GM18907 (cell line): Measurements from ENCODE around the gene NDUFAF5.

Experiments used
- ATAC-seq: cut with Tn5 transposase; IDR thresholded peaks from one replicate; pipeline ENCODE4 v1.9.1; 2021; ENCODE audit warnings: mild to moderate bottlenecking, moderate library complexity; ENCODE audit not compliant: unreplicated experiment

The NDUFAF5 gene

GRCh38 chr20:13865791-13866351 is 81.0 kb downstream of the NDUFAF5 start:
- no peak for ATAC-seq

DNA sequence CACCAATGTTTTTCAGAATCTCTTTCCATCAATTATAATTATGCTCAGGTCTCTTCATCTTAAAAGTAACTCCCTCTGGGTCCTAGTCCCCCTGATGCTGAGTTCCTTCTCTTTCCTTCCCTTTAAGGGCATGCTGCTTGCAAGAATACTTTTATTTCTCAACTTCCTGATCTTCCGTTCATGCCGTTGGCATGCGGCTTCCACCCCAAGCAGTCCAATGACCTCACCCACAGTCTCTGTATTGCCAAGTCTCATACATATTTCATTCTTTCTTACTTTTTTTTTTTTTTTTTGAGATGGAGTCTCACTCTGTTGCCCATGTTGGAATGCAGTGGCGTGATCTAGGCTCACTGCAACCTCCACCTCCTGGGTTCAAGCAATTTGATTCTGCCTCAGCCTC is 83.5 kb downstream of the NDUFAF5 start:
- ATAC-seq, result no peak

DNA sequence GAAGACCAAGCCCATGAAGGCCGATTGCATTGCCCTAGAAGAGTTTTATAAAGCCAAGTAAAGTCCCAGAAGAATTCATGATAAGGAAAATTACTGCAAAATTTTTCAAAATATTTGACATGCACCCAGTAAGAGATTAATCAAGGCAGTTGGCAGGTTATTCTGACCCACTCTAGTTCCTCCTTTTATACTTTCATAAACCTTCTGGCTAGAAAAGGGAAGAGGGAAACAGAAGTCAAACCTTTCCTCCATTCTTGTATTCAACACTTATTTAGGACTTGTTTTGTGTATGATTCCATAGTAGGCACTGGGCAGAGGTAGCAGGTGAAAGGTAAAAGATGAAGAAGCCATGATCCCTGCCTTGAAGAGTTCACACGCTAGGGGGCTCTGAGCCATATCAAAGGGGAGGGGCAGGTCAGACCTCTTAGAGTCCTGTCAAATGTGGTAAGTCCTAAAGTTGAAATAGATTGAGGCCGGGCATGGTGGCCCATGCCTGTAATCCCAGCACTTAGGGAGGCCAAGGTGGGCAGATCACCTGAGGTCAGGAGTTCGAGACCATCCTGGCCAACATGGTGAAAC is 85.4 kb downstream of the NDUFAF5 start:
- ATAC-seq, result no peak
